Adrenal gland (tissue), 12 donors: Measurements from ENCODE around the gene CUL1. TPM values are rescaled to one million over a fixed set of nuclear protein-coding genes. Genes with fewer than 3 reads are reported as not detected.
"Not testable (repeated sequence)": the region's sequence is repeated elsewhere in the genome, so short reads cannot be mapped to it uniquely, and the experiment has no call there.

Experiments used
- DNase-seq, 7 donors: peaks; one replicate each; pipeline ENCODE4 v3.0.0-alpha.2; 2019 to 2020
- H3K27ac ChIP-seq, 5 donors: fragments of 200-600 bp; sonication (generic) in 4 of 5; 1 replicate in 3 of 5; 2 replicates in 2 of 5; pipeline versions ENCODE4 v1.5.1 to v1.8.0; 2016 to 2020; ENCODE audit warnings: mild to moderate bottlenecking in 1 of 5
- H3K27me3 ChIP-seq: fragments of 200-600 bp; 2 replicates; pipeline ENCODE4 v1.8.0; 2021
- H3K36me3 ChIP-seq, 2 donors: fragments of 200-600 bp; replicated peaks in 1 of 2; 1 replicate in 1 of 2; 2 replicates in 1 of 2; pipeline versions ENCODE4 v1.5.1 to v1.8.0; 2018 to 2022
- H3K4me1 ChIP-seq, 2 donors: fragments of 200-600 bp; replicated peaks in 1 of 2; 1 replicate in 1 of 2; 2 replicates in 1 of 2; pipeline versions ENCODE4 v1.5.1 to v1.8.0; 2018 to 2021
- H3K4me3 ChIP-seq, 4 donors: fragments of 200-600 bp; sonication (generic) in 3 of 4; one replicate each; pipeline ENCODE4 v1.5.1; 2016 to 2018
- H3K9me3 ChIP-seq, 3 donors: fragments of 200-600 bp; sonication (generic) in 1 of 3; replicated peaks in 1 of 3; 1 replicate in 2 of 3; 2 replicates in 1 of 3; pipeline versions ENCODE4 v1.5.1 to v1.8.0; 2016 to 2021
- POLR2A ChIP-seq, 2 donors: fragments of 450-650 bp; IDR thresholded peaks; one replicate each; pipeline ENCODE4 v1.6.1; 2017; ENCODE audit warnings: antibody characterized with exemption in 2 of 2, mild to moderate bottlenecking in 2 of 2, moderate library complexity in 1 of 2
- WGBS, 4 donors: extraction: QIAGEN DNeasy Blood & Tissue Kit in 2 of 4; methylation state at CpG; one replicate each; pipeline versions ENCODE4 v1.1.5 to v1.1.7; 2013 to 2017; 5-methylcytosine and 5-hydroxymethylcytosine counted together
- intact Hi-C, 2 donors: fragments of 100-400 bp; cut with DNase I; formaldehyde crosslinking; loops; one replicate each; pipeline versions ENCODE4 v1.14.1 to v1.15.0; 2022 to 2023
- polyA plus RNA-seq, 3 donors: library from polyadenylated mRNA; stranded (reverse); fragments of 200-250 nt in 2 of 3; fragments of 350-450 nt in 1 of 3; fragmentation: Illumina TruSeq in 1 of 3; extraction: RNeasy Lipid Tissue Mini Kit (QIAGEN cat#74804) in 1 of 3; gene quantifications; one replicate each; pipeline ENCODE4 v1.2.3, GENCODE V29; 2013 to 2014
- total RNA-seq, 9 donors: library from RNA; depleted of rRNA in 4 of 9; stranded (reverse); fragments of >200 nt in 4 of 9; fragments of 120-200 nt in 1 of 9; fragmentation: NEBNext Ultra II Directional in 1 of 9; extraction: Animal tissue kit (Norgen Biotek cat#: 25700) in 1 of 9; gene quantifications; one replicate each; pipeline versions ENCODE4 v1.1.0 to v1.2.4, GENCODE V29; 2013 to 2023
- TF ChIP-seq, protein P1 (sequence below), 6 experiments: fragments of 450-650 bp in 4 of 6; fragments of 200-600 bp in 2 of 6; sonication (generic) in 1 of 6; IDR thresholded peaks; 1 replicate in 5 of 6; 2 replicates in 1 of 6; pipeline versions ENCODE4 v1.5.1 to v1.8.0; 2016 to 2021; ENCODE audit warnings: antibody characterized with exemption in 6 of 6, mild to moderate bottlenecking in 2 of 6, moderate library complexity in 1 of 6
- donor health status: healthy with polysubstance abuse.
- donor health status: Bipolar disorder and iron deficiency.
- donor health status: DM: yes; HTN: yes; CAD: no.
- donor health status: DM: no; HTN: no; CAD: no.
- donor health status: DM: no; HTN: no; CAD: no.
- donor health status: DM: yes; HTN: yes; CAD: no.

Gene CUL1
- total and polyA plus RNA-seq, 12 donors = 20.8 to 106 (median 38.2) TPM

DNA sequence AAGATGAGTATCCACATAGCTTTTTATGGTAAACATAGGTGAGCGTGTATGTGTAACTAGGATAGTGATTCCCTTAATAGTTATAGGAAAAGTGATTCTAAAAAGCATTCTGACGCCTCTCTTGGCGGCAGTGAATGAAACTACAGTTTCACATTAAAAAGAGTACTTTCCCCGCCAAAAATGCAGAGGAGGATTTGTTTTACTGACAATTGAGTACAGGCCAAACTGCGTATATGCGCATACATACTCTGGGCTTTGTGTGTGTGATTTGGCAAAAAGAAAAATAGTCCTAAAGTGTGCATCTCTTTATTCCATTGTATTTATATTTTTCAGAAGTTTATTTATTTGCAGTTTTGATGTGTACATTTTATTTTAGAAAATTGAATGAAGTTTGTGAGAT, 10.3 kb downstream of the CUL1 start:
- Histone ChIP-seq H3K27me3 (no peaks in the 10 kb centered on the region), H3K27ac (no peak overlapping the region), H3K36me3 (no peaks in the 10 kb centered on the region), H3K4me1 (peaks cover 0 to 51% of the 10 kb centered on the region in 2 donors), H3K9me3 (no peaks in the 10 kb centered on the region), H3K4me3 (no peak overlapping the region)
- TF ChIP-seq, protein P1, sequence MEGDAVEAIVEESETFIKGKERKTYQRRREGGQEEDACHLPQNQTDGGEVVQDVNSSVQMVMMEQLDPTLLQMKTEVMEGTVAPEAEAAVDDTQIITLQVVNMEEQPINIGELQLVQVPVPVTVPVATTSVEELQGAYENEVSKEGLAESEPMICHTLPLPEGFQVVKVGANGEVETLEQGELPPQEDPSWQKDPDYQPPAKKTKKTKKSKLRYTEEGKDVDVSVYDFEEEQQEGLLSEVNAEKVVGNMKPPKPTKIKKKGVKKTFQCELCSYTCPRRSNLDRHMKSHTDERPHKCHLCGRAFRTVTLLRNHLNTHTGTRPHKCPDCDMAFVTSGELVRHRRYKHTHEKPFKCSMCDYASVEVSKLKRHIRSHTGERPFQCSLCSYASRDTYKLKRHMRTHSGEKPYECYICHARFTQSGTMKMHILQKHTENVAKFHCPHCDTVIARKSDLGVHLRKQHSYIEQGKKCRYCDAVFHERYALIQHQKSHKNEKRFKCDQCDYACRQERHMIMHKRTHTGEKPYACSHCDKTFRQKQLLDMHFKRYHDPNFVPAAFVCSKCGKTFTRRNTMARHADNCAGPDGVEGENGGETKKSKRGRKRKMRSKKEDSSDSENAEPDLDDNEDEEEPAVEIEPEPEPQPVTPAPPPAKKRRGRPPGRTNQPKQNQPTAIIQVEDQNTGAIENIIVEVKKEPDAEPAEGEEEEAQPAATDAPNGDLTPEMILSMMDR (IDR thresholded peaks at IDR 0.05) = no peak
- no peak for TF ChIP-seq POLR2A (IDR thresholded peaks at IDR 0.05)
- DNase-seq = no peak
- intact Hi-C loops = no loop called here
- 86 to 88% (median 87%) methylated on average over 6 of the region's 6 CpGs for WGBS, 4 donors

DNA sequence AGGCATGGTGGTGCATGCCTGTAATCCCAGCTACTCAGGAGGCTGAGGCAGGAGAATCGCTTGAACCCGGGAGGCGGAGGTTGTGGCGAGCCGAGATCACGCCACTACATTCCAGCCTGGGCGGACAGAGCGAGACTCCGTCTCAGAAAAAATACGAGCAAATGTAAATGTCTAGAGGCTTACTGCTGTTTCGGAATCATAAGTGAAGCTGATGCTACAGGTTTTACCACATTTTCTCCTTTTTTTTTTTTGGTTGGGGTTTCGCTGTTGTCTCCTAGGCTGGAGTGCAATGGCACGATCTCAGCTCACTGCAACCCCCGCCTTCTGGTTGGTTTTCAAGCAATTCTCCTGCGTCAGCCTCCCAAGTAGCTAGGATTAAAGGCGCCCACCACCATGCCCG, 11.7 kb downstream of the CUL1 start:
- peaks cover 0 to 45% of the 10 kb centered on the region in 2 donors for H3K4me1 ChIP-seq
- H3K9me3 ChIP-seq, H3K36me3 ChIP-seq, H3K27me3 ChIP-seq, intact Hi-C loops, DNase-seq, H3K4me3 ChIP-seq, H3K27ac ChIP-seq: not testable (repeated sequence)
- WGBS, 4 donors = 97 to 99% (median 97%) methylated on average over 17 of the region's 17 CpGs

DNA sequence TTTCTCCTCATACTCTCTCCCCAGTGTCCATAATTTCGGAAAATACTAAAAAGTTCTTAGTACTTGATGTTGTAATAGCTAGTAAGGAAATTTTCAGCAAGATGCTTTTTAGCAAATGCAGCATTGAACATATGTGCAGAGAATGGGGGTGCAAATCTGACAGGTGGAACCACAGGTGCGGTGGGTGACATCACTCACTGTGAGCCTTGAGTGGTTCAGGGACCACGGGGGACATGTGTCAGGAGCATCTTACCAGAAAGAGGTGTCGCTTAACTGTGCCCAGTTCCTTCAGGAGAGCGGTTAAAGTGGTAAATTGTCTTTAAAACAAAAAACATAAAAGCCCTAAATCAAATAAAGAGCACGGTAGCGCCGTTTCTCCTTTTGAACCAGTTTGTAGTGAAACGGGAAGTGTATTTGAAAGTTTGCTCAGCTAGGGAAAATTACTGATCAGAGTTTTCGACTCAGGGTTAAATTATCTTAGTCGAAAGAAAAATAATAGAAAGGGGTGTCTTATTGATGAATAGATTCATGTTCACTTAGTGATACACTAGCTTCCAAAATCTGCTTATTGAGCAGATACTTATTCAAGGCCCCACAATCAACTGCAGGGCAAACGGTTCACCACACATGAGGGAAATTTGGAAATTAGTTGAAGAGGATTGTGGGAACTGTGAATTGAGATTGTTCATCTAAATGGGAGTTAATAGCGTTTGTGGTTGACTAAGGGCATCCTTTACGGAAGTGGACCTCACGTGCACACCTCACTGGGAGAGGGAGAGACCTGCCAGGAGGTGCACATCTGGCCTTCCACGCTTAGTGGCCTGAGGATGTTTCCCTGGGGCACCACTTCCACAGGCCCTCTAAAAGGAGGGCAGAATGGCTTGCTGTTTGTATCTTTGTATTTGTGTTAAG, 12.7 kb downstream of the CUL1 start:
- Histone ChIP-seq H3K36me3 (no peaks in the 10 kb centered on the region), H3K27ac (no peak overlapping the region), H3K4me1 (peaks cover 0 to 38% of the 10 kb centered on the region in 2 donors), H3K9me3 (no peaks in the 10 kb centered on the region), H3K4me3 (no peak overlapping the region), H3K27me3 (no peaks in the 10 kb centered on the region)
- 72 to 84% (median 75%) methylated on average over 16 of the region's 16 CpGs for WGBS, 4 donors
- intact Hi-C loops = no loop called here
- TF ChIP-seq, protein P1 (IDR thresholded peaks at IDR 0.05) = no peak
- TF ChIP-seq POLR2A (IDR thresholded peaks at IDR 0.05) = no peak
- DNase-seq = no peak

DNA sequence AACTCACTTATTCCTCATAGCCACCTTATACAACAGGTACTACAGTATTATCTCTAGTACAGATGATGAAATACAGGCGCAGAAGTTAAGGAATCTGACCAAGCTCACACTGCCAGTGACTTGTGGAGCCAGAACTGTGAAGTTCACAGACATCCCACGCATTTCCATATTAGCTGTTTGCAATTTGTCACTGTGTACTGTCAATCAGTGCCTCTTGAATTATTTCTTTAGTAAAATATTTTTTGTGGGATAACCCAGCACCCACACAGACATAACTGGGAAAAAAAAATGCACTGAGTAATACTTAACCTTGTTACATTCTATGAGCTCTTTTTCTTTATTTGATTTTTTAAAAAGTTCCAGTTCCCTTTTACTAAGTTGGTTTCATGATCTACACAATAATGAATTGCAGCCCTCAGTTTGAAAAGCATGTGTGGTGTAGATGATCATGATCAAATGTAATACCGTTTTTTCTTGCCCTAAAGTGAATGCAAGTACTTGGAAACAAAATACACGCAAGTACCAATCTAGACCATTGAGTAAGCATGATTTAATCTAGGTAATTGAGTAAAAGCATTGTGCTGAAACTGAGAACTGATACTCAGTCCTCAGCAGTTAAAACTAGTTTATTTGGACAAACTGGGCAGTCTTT, 14.1 kb downstream of the CUL1 start:
- intact Hi-C loops = no loop called here

More for the DNA sequence above, 14.1 kb downstream of the CUL1 start:
- Histone ChIP-seq H3K27me3 (no peaks in the 10 kb centered on the region), H3K27ac (no peak overlapping the region), H3K36me3 (no peaks in the 10 kb centered on the region), H3K9me3 (no peaks in the 10 kb centered on the region), H3K4me1 (peaks cover 0 to 38% of the 10 kb centered on the region in 2 donors), H3K4me3 (no peak overlapping the region)
- no peak for TF ChIP-seq POLR2A (IDR thresholded peaks at IDR 0.05)
- TF ChIP-seq, protein P1 (IDR thresholded peaks at IDR 0.05) = no peak
- DNase-seq = no peak
- 53 to 60% (median 58%) methylated on average over 4 of the region's 4 CpGs for WGBS, 4 donors
